HG03571 (cell line): ENCODE data around the gene ADAM22.
A peak's percentile ranks its signal among the peaks of the same experiment; 100 is the strongest.

Source experiments
- ATAC-seq: cut with Tn5 transposase; IDR thresholded peaks from one replicate; pipeline ENCODE4 v1.9.1; 2021; ENCODE audit not compliant: unreplicated experiment

The ADAM22 gene

GRCh38 chr7:88105231-88105630 is 171.2 kb downstream of the ADAM22 start:
- ATAC-seq, result no peak

- ATAC-seq, result no peak
Measured at GRCh38 chr7:88106434-88106833, 172.4 kb downstream of the ADAM22 start.

GRCh38 chr7:88109612-88110011 is 175.6 kb downstream of the ADAM22 start:
- no peak for ATAC-seq

- no peak for ATAC-seq
Measured at GRCh38 chr7:88111140-88111743, 177.2 kb downstream of the ADAM22 start.

GRCh38 chr7:88111954-88112471 is 178.0 kb downstream of the ADAM22 start:
- no peak for ATAC-seq

GRCh38 chr7:88115258-88115796 is 181.3 kb downstream of the ADAM22 start:
- ATAC-seq, result no peak

GRCh38 chr7:88115816-88116215 is 181.8 kb downstream of the ADAM22 start:
- ATAC-seq, result no peak

- ATAC-seq, result no peak
Measured at GRCh38 chr7:88116235-88116795, 182.3 kb downstream of the ADAM22 start.

GRCh38 chr7:88117325-88117724 is 183.3 kb downstream of the ADAM22 start:
- ATAC-seq, result no peak

- no peak for ATAC-seq
Measured at GRCh38 chr7:88121335-88121734, 187.3 kb downstream of the ADAM22 start.

- no peak for ATAC-seq
Measured at GRCh38 chr7:88127637-88128290, 193.7 kb downstream of the ADAM22 start.

- ATAC-seq, result peak; percentile 63
Measured at GRCh38 chr7:88132725-88133124, 198.7 kb downstream of the ADAM22 start.

- ATAC-seq, result no peak
Measured at GRCh38 chr7:88140947-88141346, 206.9 kb downstream of the ADAM22 start.

- ATAC-seq, result no peak
Measured at GRCh38 chr7:88141479-88141878, 207.4 kb downstream of the ADAM22 start.

- no peak for ATAC-seq
Measured at GRCh38 chr7:88141953-88142352, 207.9 kb downstream of the ADAM22 start.

- ATAC-seq, result no peak
Measured at GRCh38 chr7:88146616-88147015, 212.6 kb downstream of the ADAM22 start.

GRCh38 chr7:88147341-88147740 is 213.3 kb downstream of the ADAM22 start:
- ATAC-seq, result no peak

GRCh38 chr7:88147949-88148348 is 213.9 kb downstream of the ADAM22 start:
- no peak for ATAC-seq

- ATAC-seq, result no peak
Measured at GRCh38 chr7:88150033-88150432, 216.0 kb downstream of the ADAM22 start.

GRCh38 chr7:88151119-88151790 is 217.2 kb downstream of the ADAM22 start:
- ATAC-seq, result no peak

- no peak for ATAC-seq
Measured at GRCh38 chr7:88153378-88153777, 219.3 kb downstream of the ADAM22 start.

GRCh38 chr7:88155756-88156155 is 221.7 kb downstream of the ADAM22 start:
- ATAC-seq, result no peak
